GM19455 (cell line): ENCODE measurements around the gene EHD1.
"Not testable (repeated sequence)": the region's sequence is repeated elsewhere in the genome, so short reads cannot be mapped to it uniquely, and the experiment has no call there.

Experiments
- ATAC-seq: cut with Tn5 transposase; IDR thresholded peaks from one replicate; pipeline ENCODE4 v1.9.1; 2021; ENCODE audit not compliant: unreplicated experiment

EHD1 gene

GRCh38 chr11:64832467-64833197 is 45.8 kb downstream of the EHD1 start:
- no peak for ATAC-seq

GRCh38 chr11:64831411-64831891 is 47.0 kb downstream of the EHD1 start:
- ATAC-seq: no peak

GRCh38 chr11:64829536-64830251 is 48.7 kb downstream of the EHD1 start:
- ATAC-seq: no peak

GRCh38 chr11:64827451-64827839 is 51.0 kb downstream of the EHD1 start:
- no peak for ATAC-seq

- no peak for ATAC-seq
Measured at GRCh38 chr11:64826578-64827450, 51.6 kb downstream of the EHD1 start.

- ATAC-seq: no peak
Measured at GRCh38 chr11:64826062-64826461, 52.4 kb downstream of the EHD1 start.

GRCh38 chr11:64823568-64824119 is 54.8 kb downstream of the EHD1 start:
- ATAC-seq: no peak

GRCh38 chr11:64817476-64817875 is 60.9 kb downstream of the EHD1 start:
- no peak for ATAC-seq

- ATAC-seq: not testable (repeated sequence)
Measured at GRCh38 chr11:64815433-64815832, 63.0 kb downstream of the EHD1 start.

GRCh38 chr11:64814712-64815187 is 63.7 kb downstream of the EHD1 start:
- no peak for ATAC-seq

GRCh38 chr11:64813826-64814225 is 64.6 kb downstream of the EHD1 start:
- no peak for ATAC-seq

GRCh38 chr11:64810891-64811272 is 67.5 kb downstream of the EHD1 start:
- ATAC-seq: peak; percentile 12

GRCh38 chr11:64810271-64810890 is 68.0 kb downstream of the EHD1 start, which contains the start of gene MEN1:
Gene MEN1 (minus strand): TSS chr11:64810551. CDS start chr11:64810109, 442 bp downstream.
- peak; percentile 65 for ATAC-seq

GRCh38 chr11:64809781-64810241 is 68.6 kb downstream of the EHD1 start:
- ATAC-seq: no peak

- ATAC-seq: no peak
Measured at GRCh38 chr11:64805481-64805880, 72.9 kb downstream of the EHD1 start.

GRCh38 chr11:64804346-64805210 is 73.8 kb downstream of the EHD1 start:
- ATAC-seq: no peak

- no peak for ATAC-seq
Measured at GRCh38 chr11:64803846-64804345, 74.5 kb downstream of the EHD1 start.

- ATAC-seq: peak; percentile 55
Measured at GRCh38 chr11:64803158-64803845, 75.1 kb downstream of the EHD1 start, which contains the start of gene MAP4K2. Gene MAP4K2 (minus strand): TSS chr11:64803214. CDS start chr11:64803149, 65 bp downstream.
